SK-N-SH (cell line): ENCODE data around the gene VDR. TPM values are rescaled to one million over a fixed set of nuclear protein-coding genes. Genes with fewer than 3 reads are reported as not detected.
"Not testable (repeated sequence)": the region's sequence is repeated elsewhere in the genome, so short reads cannot be mapped to it uniquely, and the experiment has no call there.

ENCODE experiments used
- CTCF ChIA-PET: fragments of 300-600, 350-600 bp; formaldehyde crosslinking; extraction: SDS; loops from one replicate; lab custom pipeline; 2021; lab: Yijun Ruan, JAX
- POLR2A ChIA-PET: fragments of 350-600 bp; sonication (Branson Sonifier 250); formaldehyde crosslinking; extraction: SDS; loops from one replicate; lab custom pipeline; 2020; ENCODE audit warnings: antibody characterized with exemption, inconsistent platforms; lab: Yijun Ruan, JAX
- DNase-seq: peaks from one replicate; pipeline ENCODE4 v3.0.0; 2012
- H2AFZ ChIP-seq: fragments of 200-600 bp; sonication (generic); 2 replicates; pipeline ENCODE4 v1.8.1; 2016; ENCODE audit warnings: antibody characterized with exemption, mild to moderate bottlenecking, low read depth
- H3F3A ChIP-seq: fragments of 200-600 bp; sonication (generic); replicated peaks from 2 replicates; pipeline ENCODE3; 2016; ENCODE audit warnings: antibody characterized with exemption, mild to moderate bottlenecking; ENCODE audit not compliant: insufficient read depth
- H3K27ac ChIP-seq, 2 experiments: fragments of 200-500 bp in 1 of 2; fragments of 200-600 bp in 1 of 2; sonication (Bioruptor generic) in 1 of 2; sonication (generic), shearing (Covaris generic) in 1 of 2; 2 replicates each; pipeline versions ENCODE4 v1.5.1 to v1.6.1; 2014 to 2016; ENCODE audit warnings: low read depth in 2 of 2, inconsistent platforms in 1 of 2, low read length in 1 of 2, mild to moderate bottlenecking in 1 of 2, mixed read lengths in 1 of 2
- H3K27me3 ChIP-seq: fragments of 200-600 bp; sonication (generic), shearing (Covaris generic); 2 replicates; pipeline ENCODE4 v1.6.1; 2016; ENCODE audit warnings: mixed run types; ENCODE audit not compliant: insufficient read depth
- H3K36me3 ChIP-seq, 2 experiments: fragments of 200-500 bp in 1 of 2; fragments of 200-600 bp in 1 of 2; sonication (Bioruptor generic) in 1 of 2; sonication (generic) in 1 of 2; replicated peaks in 1 of 2; 2 replicates each; pipeline versions ENCODE3 to v1.5.1; 2014 to 2016; ENCODE audit warnings: low read length in 1 of 2, mild to moderate bottlenecking in 1 of 2; ENCODE audit not compliant: insufficient read depth in 2 of 2, control insufficient read depth in 1 of 2
- H3K4me1 ChIP-seq, 2 experiments: fragments of 200-500 bp in 1 of 2; fragments of 200-600 bp in 1 of 2; sonication (Bioruptor generic) in 1 of 2; sonication (generic), shearing (Covaris generic) in 1 of 2; 2 replicates each; pipeline versions ENCODE4 v1.5.1 to v1.6.1; 2014 to 2016; ENCODE audit warnings: low read depth in 1 of 2, low read length in 1 of 2, mixed run types in 1 of 2; ENCODE audit not compliant: insufficient read depth in 2 of 2, control insufficient read depth in 1 of 2
- H3K4me2 ChIP-seq: fragments of 200-600 bp; sonication (generic), shearing (Covaris generic); 2 replicates; pipeline ENCODE4 v1.6.1; 2017; ENCODE audit warnings: mixed run types
- H3K4me3 ChIP-seq, 2 experiments: fragments of 200-500 bp in 1 of 2; fragments of 200-600 bp in 1 of 2; sonication (Bioruptor generic) in 1 of 2; sonication (generic), shearing (Covaris generic) in 1 of 2; 2 replicates each; pipeline versions ENCODE4 v1.5.1 to v1.8.1; 2014 to 2016; ENCODE audit warnings: low read depth in 2 of 2, inconsistent platforms in 1 of 2, low read length in 1 of 2, mild to moderate bottlenecking in 1 of 2, mixed read lengths in 1 of 2, moderate library complexity in 1 of 2
- H3K79me2 ChIP-seq: fragments of 200-600 bp; sonication (generic); 2 replicates; pipeline ENCODE4 v1.8.1; 2017; ENCODE audit warnings: mild to moderate bottlenecking; ENCODE audit not compliant: insufficient read depth
- H3K9ac ChIP-seq: fragments of 200-600 bp; sonication (generic); 2 replicates; pipeline ENCODE4 v1.6.1; 2017; ENCODE audit warnings: mixed run types
- H3K9me2 ChIP-seq: fragments of 200-600 bp; sonication (generic); 2 replicates; pipeline ENCODE4 v1.6.1; 2017; ENCODE audit warnings: mixed run types
- H3K9me3 ChIP-seq: fragments of 200-600 bp; sonication (generic); 2 replicates; pipeline ENCODE4 v1.6.1; 2017; ENCODE audit warnings: mixed run types, mild to moderate bottlenecking, moderate library complexity
- H4K20me1 ChIP-seq: fragments of 200-600 bp; sonication (generic); 2 replicates; pipeline ENCODE4 v1.6.1; 2017; ENCODE audit warnings: mild to moderate bottlenecking, mixed run types; ENCODE audit not compliant: insufficient read depth
- CHD2 ChIP-seq: fragments of 150-350 bp; IDR thresholded peaks from 2 replicates; pipeline ENCODE4 v1.6.1; 2018; ENCODE audit warnings: low read length; ENCODE audit not compliant: partially characterized antibody
- CTCF ChIP-seq: fragments of 200-600 bp; sonication (generic); IDR thresholded peaks from 2 replicates; pipeline ENCODE4 v1.6.1; 2017; ENCODE audit warnings: antibody characterized with exemption, mild to moderate bottlenecking, moderate library complexity
- MEF2A ChIP-seq: IDR thresholded peaks from 2 replicates; pipeline ENCODE4 v1.4.0; 2012; ENCODE audit warnings: low read depth, borderline replicate concordance
- PBX3 ChIP-seq: IDR thresholded peaks from 2 replicates; pipeline ENCODE4; 2012
- RAD21 ChIP-seq: IDR thresholded peaks from 2 replicates; pipeline ENCODE4 v1.6.1; 2012; ENCODE audit warnings: mild to moderate bottlenecking, low read length
- RXRA ChIP-seq: IDR thresholded peaks from 2 replicates; pipeline ENCODE4 v1.4.0; 2012; ENCODE audit warnings: low read depth, mild to moderate bottlenecking, borderline replicate concordance
- SMC3 ChIP-seq: IDR thresholded peaks from 2 replicates; pipeline ENCODE4 v1.6.1; 2012; ENCODE audit warnings: low read depth, low read length, improper control_type of control experiment
- TEAD4 ChIP-seq: IDR thresholded peaks from 2 replicates; pipeline ENCODE4 v1.4.0; 2012; ENCODE audit warnings: mild to moderate bottlenecking, borderline replicate concordance; ENCODE audit not compliant: insufficient read depth
- WGBS: methylation state at CpG from one replicate; pipeline ENCODE4 v1.1.6; 2017; ENCODE audit warnings: low lambda C conversion rate; 5-methylcytosine and 5-hydroxymethylcytosine counted together
- polyA plus RNA-seq, 3 experiments: library from polyadenylated mRNA; depleted of rRNA; stranded (reverse); fragments of >200 nt; gene quantifications; 2 replicates each; pipeline ENCODE4 v1.2.3, GENCODE V29; 2012

The VDR gene
- polyA plus RNA-seq, 1 of the 3 experiments (the other 2 are of a cell fraction) = 0.33 TPM

- no peak overlapping the region for H2AFZ ChIP-seq
- no peak for DNase-seq
- H3K9me3 ChIP-seq = no peaks in the 10 kb centered on the region
- ChIA-PET CTCF (interaction anchor here (1.0 to 7.3 kb wide), 17 partner anchors 10 to 169 kb away, joined by 3 to 59 read pairs (median 6); partner anchors contain the start of gene RAPGEF3), POLR2A (interaction anchor here (1.1 to 1.8 kb wide), 2 partner anchors 9 to 13 kb away, joined by 3 to 7 read pairs; no protein-coding TSS in a partner anchor)
- H3F3A ChIP-seq = peaks cover 14% of the 10 kb centered on the region
- H3K79me2 ChIP-seq = peaks cover 85% of the 10 kb centered on the region
- H4K20me1 ChIP-seq = peaks cover 58% of the 10 kb centered on the region
- WGBS = 70% methylated on average over 4 of the region's 7 CpGs
- H3K9me2 ChIP-seq = no peaks in the 10 kb centered on the region
- TF ChIP-seq CTCF (peak; percentile 30), PBX3 (no peak)
- peak overlapping the region; percentile 97 for H3K4me2 ChIP-seq
- peak overlapping the region; percentile 98; the same call in 1 of the 2 replicates for H3K9ac ChIP-seq
- no peaks in the 10 kb centered on the region for H3K27me3 ChIP-seq
- peak overlapping the region; percentile 22 to 83; a peak in 2 of 4 replicates for H3K4me3 ChIP-seq
- peaks cover 3 to 6% of the 10 kb centered on the region in 2 experiments for H3K36me3 ChIP-seq
- H3K4me1 ChIP-seq = peaks cover 47 to 57% of the 10 kb centered on the region in 2 experiments
- H3K27ac ChIP-seq = peak overlapping the region; percentile 76 to 92; a peak in 3 of 4 replicates
Observed at GRCh38 chr12:47817272-47818006, 87.4 kb downstream of the VDR start.

GRCh38 chr12:47816403-47817271 is 88.2 kb downstream of the VDR start:
- H3K9me3 ChIP-seq = no peaks in the 10 kb centered on the region
- DNase-seq = peak; percentile 76
- no peaks in the 10 kb centered on the region for H3K27me3 ChIP-seq
- H3K9ac ChIP-seq = peak overlapping the region; percentile 98; the same call in 1 of the 2 replicates
- peaks cover 53 to 63% of the 10 kb centered on the region in 2 experiments for H3K4me1 ChIP-seq
- WGBS = 65% methylated on average over 11 of the region's 12 CpGs
- CTCF ChIA-PET = interaction anchor here (1.0 to 7.3 kb wide), 12 partner anchors 12 to 168 kb away, joined by 3 to 59 read pairs (median 6); no protein-coding TSS in a partner anchor
- POLR2A ChIA-PET = interaction anchor here (1.8 kb wide), 1 partner anchor 8 kb away, joined by 7 read pairs; no protein-coding TSS in a partner anchor
- TF ChIP-seq TEAD4 (no peak), RXRA (no peak), MEF2A (no peak), SMC3 (no peak), CHD2 (peak; percentile 20), RAD21 (no peak)
- TF ChIP-seq, all 33 proteins: peak for 1
- peak overlapping the region; percentile 22 to 83; a peak in 2 of 4 replicates for H3K4me3 ChIP-seq
- peak overlapping the region; percentile 76 to 92; a peak in 3 of 4 replicates for H3K27ac ChIP-seq
- H4K20me1 ChIP-seq = peaks cover 65% of the 10 kb centered on the region
- H3K36me3 ChIP-seq = peaks cover 3 to 6% of the 10 kb centered on the region in 2 experiments
- peaks cover 16% of the 10 kb centered on the region for H3F3A ChIP-seq
- peaks cover 93% of the 10 kb centered on the region for H3K79me2 ChIP-seq
- no peak overlapping the region for H2AFZ ChIP-seq
- H3K9me2 ChIP-seq = no peaks in the 10 kb centered on the region
- H3K4me2 ChIP-seq = peak overlapping the region; percentile 97

- Histone ChIP-seq H3K79me2 (peaks cover 94% of the 10 kb centered on the region), H3K4me1 (peaks cover 55 to 64% of the 10 kb centered on the region in 2 experiments), H3K27ac (peak overlapping the region in 1 of 2 experiments; percentile 84; a peak in 1 of 4 replicates), H4K20me1 (peaks cover 77% of the 10 kb centered on the region), H3F3A (peaks cover 19% of the 10 kb centered on the region)
- H3K4me2 ChIP-seq, H3K36me3 ChIP-seq, H2AFZ ChIP-seq, H3K9me3 ChIP-seq, H3K9me2 ChIP-seq, POLR2A ChIA-PET, H3K4me3 ChIP-seq, H3K27me3 ChIP-seq, DNase-seq, H3K9ac ChIP-seq: not testable (repeated sequence)
- CTCF ChIA-PET = interaction anchor here (0.6 kb wide), 1 partner anchor 37 kb away, joined by 3 read pairs; no protein-coding TSS in a partner anchor
- WGBS = 96% methylated on average over 5 of the region's 5 CpGs
Observed at GRCh38 chr12:47815447-47815846, 89.3 kb downstream of the VDR start.
